ENCODE measurements around the gene APBB1. TPM values are rescaled to one million over a fixed set of nuclear protein-coding genes. Genes with fewer than 3 reads are reported as not detected.

The APBB1 gene
- total RNA-seq, 4 donors from 2014 or later = 19.7 to 23.4 (median 20.2) TPM

- no peak overlapping the region for H3K4me3 ChIP-seq (ENCODE audit: low read depth, poor library complexity, severe bottlenecking)
- DNase-seq (ENCODE audit: low spot score in 2 of 2) = peak in 1 of 2 donors; percentile 56
- 85 to 97% methylated on average over 12 of the region's 12 CpGs for WGBS, 2 donors
- TF ChIP-seq POLR2A (IDR thresholded peaks at IDR 0.05) (no peak), CTCF (IDR thresholded peaks at IDR 0.05) (no peak)
- intact Hi-C loops (cut with DNase I; ENCODE audit: low total_unique reads) = no loop called here
Observed at GRCh38 chr11:6402061-6402470, 16.8 kb downstream of the APBB1 start.

GRCh38 chr11:6401464-6401863, 17.4 kb downstream of the APBB1 start:
- peak in 1 of 2 donors; percentile 72 for DNase-seq (ENCODE audit: low spot score in 2 of 2)
- intact Hi-C loops (cut with DNase I; ENCODE audit: low total_unique reads) = no loop called here
- H3K4me3 ChIP-seq (ENCODE audit: low read depth, poor library complexity, severe bottlenecking) = no peak overlapping the region
- TF ChIP-seq POLR2A (IDR thresholded peaks at IDR 0.05) (no peak), CTCF (IDR thresholded peaks at IDR 0.05) (no peak)
- WGBS, 2 donors = 94% methylated on average over 7 of the region's 7 CpGs

GRCh38 chr11:6400431-6401345, 18.2 kb downstream of the APBB1 start:
- WGBS, 2 donors = 96 to 97% methylated on average over 15 of the region's 15 CpGs
- H3K4me3 ChIP-seq (ENCODE audit: low read depth, poor library complexity, severe bottlenecking) = no peak overlapping the region
- intact Hi-C loops (cut with DNase I; ENCODE audit: low total_unique reads) = no loop called here
- DNase-seq (ENCODE audit: low spot score in 2 of 2) = peak in 1 of 2 donors; percentile 68
- no peak for TF ChIP-seq POLR2A (IDR thresholded peaks at IDR 0.05)
- no peak for TF ChIP-seq CTCF (IDR thresholded peaks at IDR 0.05)

- H3K4me3 ChIP-seq (ENCODE audit: low read depth, poor library complexity, severe bottlenecking) = no peak overlapping the region
- intact Hi-C loops (cut with DNase I; ENCODE audit: low total_unique reads) = no loop called here
- TF ChIP-seq CTCF (IDR thresholded peaks at IDR 0.05) (no peak), POLR2A (IDR thresholded peaks at IDR 0.05) (no peak)
- DNase-seq (ENCODE audit: low spot score in 2 of 2) = no peak
- WGBS, 2 donors = 50 to 69% methylated on average over 3 of the region's 3 CpGs
Observed at GRCh38 chr11:6397636-6398035, 21.3 kb downstream of the APBB1 start.

- H3K4me3 ChIP-seq (ENCODE audit: low read depth, poor library complexity, severe bottlenecking) = no peak overlapping the region
- no peak for TF ChIP-seq CTCF (IDR thresholded peaks at IDR 0.05)
- no peak for TF ChIP-seq POLR2A (IDR thresholded peaks at IDR 0.05)
- no peak for DNase-seq (ENCODE audit: low spot score in 2 of 2)
- WGBS, 2 donors = 24 to 43% methylated on average over 1 of the region's 1 CpG
- intact Hi-C loops (cut with DNase I; ENCODE audit: low total_unique reads) = no loop called here
Observed at GRCh38 chr11:6397156-6397555, 21.7 kb downstream of the APBB1 start.

All from lower leg skin (tissue), 4 donors.